Adipocyte (in vitro differentiated cells): ENCODE data around the gene ASIC5.
A peak's percentile ranks its signal among the peaks of the same experiment; 100 is the strongest.
"Not testable (repeated sequence)": the region's sequence is repeated elsewhere in the genome, so short reads cannot be mapped to it uniquely, and the experiment has no call there.

Experiments
- DNase-seq: peaks from one replicate; pipeline ENCODE4 v3.0.0-alpha.2; 2015; ENCODE audit warnings: low read depth
- H3K27me3 ChIP-seq: replicated peaks from 2 replicates; pipeline ENCODE4 v1.7.0; 2013; ENCODE audit warnings: mild to moderate bottlenecking, low read length, moderate library complexity; ENCODE audit not compliant: control insufficient read depth, insufficient read depth
- H3K36me3 ChIP-seq: 2 replicates; pipeline ENCODE4 v1.7.0; 2013; ENCODE audit warnings: low read length, mild to moderate bottlenecking, moderate library complexity; ENCODE audit not compliant: control insufficient read depth, insufficient read depth, severe bottlenecking
- H3K4me1 ChIP-seq: 2 replicates; pipeline ENCODE4 v1.7.0; 2013; ENCODE audit warnings: mild to moderate bottlenecking, low read length, moderate library complexity; ENCODE audit not compliant: control insufficient read depth, insufficient read depth
- H3K4me3 ChIP-seq: 2 replicates; pipeline ENCODE4 v1.7.0; 2013; ENCODE audit warnings: mild to moderate bottlenecking, low read length, moderate library complexity
- H3K9ac ChIP-seq: 2 replicates; pipeline ENCODE4 v1.7.0; 2013; ENCODE audit warnings: mild to moderate bottlenecking, low read length, moderate library complexity
- H3K9me3 ChIP-seq: 2 replicates; pipeline ENCODE4 v1.7.0; 2013; ENCODE audit warnings: mild to moderate bottlenecking, low read length, moderate library complexity; ENCODE audit not compliant: control insufficient read depth

Gene ASIC5

DNA sequence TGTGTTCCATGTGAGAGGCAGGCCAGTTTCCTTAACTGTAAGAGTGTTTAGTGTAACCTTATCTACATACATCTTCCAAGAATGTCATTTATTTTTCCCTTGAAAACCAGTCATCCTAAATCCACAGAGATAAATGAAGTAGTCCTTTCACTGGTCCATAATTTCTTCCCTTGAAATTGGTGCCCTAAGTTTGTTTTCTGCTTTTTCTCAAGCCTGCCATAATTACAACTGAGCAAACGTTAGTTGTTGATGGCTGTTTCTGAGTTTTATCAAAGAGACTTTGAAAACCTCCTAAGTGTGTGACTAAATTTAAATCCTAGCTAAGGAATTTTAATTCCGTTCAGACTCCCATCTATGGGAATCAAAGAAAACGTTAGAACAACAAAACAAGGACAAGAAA, 33.8 kb upstream of the ASIC5 start:
- Histone ChIP-seq H3K27me3 (no peaks in the 10 kb centered on the region), H3K36me3 (no peaks in the 10 kb centered on the region), H3K9ac (no peak overlapping the region), H3K9me3 (peaks cover 2% of the 10 kb centered on the region), H3K4me3 (no peak overlapping the region), H3K4me1 (peaks cover 20% of the 10 kb centered on the region)
- no peak for DNase-seq

DNA sequence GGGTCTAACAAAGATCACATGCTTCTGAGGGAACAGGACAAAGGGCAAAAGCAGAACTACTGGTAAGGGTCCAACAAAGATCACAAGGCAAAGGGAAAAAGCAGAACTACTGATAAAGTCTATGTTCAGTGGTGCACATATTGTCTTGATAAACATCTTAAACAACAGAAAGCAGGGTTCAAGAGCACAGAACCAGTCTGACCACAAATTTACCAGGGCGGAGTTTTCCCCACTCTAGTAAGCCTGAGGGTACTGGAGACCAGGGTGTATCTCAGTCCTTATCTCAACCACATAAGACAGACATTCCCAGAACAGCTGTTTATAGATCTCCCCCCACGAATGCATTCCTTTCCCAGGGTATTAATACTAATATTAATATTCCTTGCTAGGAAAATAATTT, 32.3 kb upstream of the ASIC5 start:
- not testable (repeated sequence) for DNase-seq, H3K36me3 ChIP-seq, H3K9me3 ChIP-seq, H3K4me3 ChIP-seq, H3K9ac ChIP-seq, H3K27me3 ChIP-seq
- peaks cover 20% of the 10 kb centered on the region for H3K4me1 ChIP-seq

DNA sequence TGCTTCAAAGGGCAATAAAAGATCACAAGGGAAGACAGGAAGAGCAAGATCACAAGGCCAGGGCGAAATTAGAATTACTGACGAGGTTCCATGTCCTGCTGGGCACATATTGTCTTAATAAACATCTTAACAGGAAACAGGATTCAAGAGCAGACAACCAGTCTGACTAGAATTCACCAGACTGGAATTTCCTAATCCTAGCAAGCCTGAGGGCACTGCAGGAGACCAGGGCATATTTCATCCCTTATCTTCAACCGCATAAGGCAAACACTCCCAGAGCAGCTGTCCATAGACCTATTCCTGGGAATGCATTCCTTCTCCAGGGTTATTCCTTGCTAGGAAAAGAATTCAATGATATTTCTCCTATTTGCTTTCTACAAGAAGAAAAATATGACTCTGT, 25.0 kb upstream of the ASIC5 start:
- Histone ChIP-seq H3K9me3 (peaks cover 7% of the 10 kb centered on the region), H3K36me3 (no peaks in the 10 kb centered on the region)

DNA sequence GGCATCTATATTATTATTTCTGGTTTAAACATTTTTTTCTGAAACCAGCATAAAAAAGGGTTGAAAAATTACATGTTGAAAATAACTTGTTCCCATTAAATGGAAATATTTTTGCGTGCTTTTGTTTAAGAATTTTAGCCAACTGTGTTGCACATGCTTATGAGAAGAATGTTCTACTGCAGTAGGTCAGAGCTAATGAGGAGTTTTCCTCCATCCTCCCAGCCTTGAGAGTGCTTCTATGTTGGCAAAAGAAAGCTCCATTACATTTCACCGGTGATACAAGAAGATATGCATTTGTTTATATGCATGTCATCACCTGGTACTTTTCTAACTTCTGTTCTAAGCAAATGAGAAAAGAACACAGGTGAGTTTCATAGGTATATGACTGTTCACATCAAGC, 23.9 kb upstream of the ASIC5 start:
- DNase-seq = no peak
- peaks cover 7% of the 10 kb centered on the region for H3K9me3 ChIP-seq

More for the DNA sequence above, 25.0 kb upstream of the ASIC5 start:
- no peak for DNase-seq
- no peaks in the 10 kb centered on the region for H3K27me3 ChIP-seq
- H3K9ac ChIP-seq = no peak overlapping the region
- H3K4me1 ChIP-seq = peaks cover 10% of the 10 kb centered on the region
- no peak overlapping the region for H3K4me3 ChIP-seq

DNA sequence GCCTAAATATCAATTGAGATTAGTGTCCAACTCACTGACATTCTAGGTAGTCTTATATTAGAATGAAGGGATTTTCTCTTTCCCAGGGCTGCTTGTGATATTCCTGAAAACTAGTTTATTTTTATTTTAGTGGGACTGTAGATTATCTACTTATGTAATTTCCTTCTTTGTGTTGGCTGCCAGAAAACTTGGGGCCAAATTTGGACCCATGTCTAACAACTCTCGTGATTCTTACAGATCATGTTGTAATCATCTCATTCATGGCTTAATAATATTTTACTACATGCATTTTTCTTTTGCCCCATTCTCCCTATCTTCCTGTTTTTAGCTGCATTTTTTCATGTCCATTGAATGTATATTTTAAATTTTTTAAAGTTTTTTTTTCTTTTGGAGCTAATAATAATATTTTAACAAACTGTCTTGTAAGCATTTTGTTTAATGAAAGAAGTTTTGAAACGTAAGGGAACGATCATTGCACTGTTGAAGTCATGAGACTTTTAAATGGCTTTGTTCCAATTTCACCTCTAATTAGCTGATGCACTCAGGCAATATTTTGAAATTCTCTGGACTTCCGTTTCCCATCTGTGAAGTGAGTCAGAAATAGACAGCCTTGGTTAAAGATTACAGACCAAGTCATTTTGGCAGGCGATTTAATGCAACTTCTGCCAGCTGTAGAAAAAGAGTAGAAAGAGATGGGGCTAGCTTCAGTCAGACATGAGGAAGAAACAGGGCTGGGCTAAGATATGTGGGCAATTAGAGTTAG, 23.1 kb upstream of the ASIC5 start:
- no peaks in the 10 kb centered on the region for H3K36me3 ChIP-seq

More for the DNA sequence above, 23.9 kb upstream of the ASIC5 start:
- Histone ChIP-seq H3K4me1 (peaks cover 10% of the 10 kb centered on the region), H3K4me3 (no peak overlapping the region), H3K27me3 (no peaks in the 10 kb centered on the region), H3K36me3 (no peaks in the 10 kb centered on the region), H3K9ac (no peak overlapping the region)

DNA sequence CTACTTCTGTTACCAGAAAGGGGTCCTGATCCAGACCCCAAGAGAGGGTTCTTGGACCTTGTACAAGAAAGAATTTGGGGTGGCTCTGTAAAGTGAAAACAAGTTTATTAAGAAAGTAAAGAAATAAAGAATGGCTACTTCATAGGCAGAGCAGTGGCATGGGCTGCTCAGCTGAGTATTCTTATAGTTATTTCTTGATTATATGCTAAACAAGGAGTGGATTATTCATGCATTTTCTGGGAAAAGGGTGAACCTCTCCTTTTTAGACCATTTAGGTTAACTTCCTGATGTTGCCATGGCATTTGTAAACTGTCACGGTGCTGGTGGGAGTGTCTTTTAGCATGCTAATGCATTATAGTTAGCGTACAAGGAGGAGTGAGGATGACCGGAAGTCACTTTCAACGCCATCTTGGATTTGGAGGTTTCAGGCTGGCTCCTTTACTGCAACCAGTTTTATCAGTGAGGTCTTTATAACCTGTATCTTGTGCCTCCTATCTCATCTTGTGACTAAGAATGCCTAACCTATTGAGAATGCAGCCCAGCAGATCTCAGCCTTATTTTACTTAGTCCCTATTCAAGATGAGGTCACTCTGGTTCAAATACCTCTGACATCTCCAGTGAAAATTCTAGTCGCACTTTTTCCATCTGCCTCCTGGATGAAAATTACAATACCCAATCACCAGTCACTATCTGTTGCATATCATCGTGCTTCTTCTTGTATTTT, 21.9 kb upstream of the ASIC5 start:
- Histone ChIP-seq H3K9me3 (peaks cover 7% of the 10 kb centered on the region), H3K36me3 (no peaks in the 10 kb centered on the region), H3K27me3 (no peaks in the 10 kb centered on the region), H3K4me1 (peaks cover 10% of the 10 kb centered on the region), H3K4me3 (no peak overlapping the region), H3K9ac (no peak overlapping the region)
- no peak for DNase-seq

More for the DNA sequence above, 23.1 kb upstream of the ASIC5 start:
- peak; percentile 93 for DNase-seq
- H3K9me3 ChIP-seq = peaks cover 7% of the 10 kb centered on the region
- no peak overlapping the region for H3K4me3 ChIP-seq
- H3K9ac ChIP-seq = no peak overlapping the region
- no peaks in the 10 kb centered on the region for H3K27me3 ChIP-seq
- H3K4me1 ChIP-seq = peaks cover 10% of the 10 kb centered on the region

DNA sequence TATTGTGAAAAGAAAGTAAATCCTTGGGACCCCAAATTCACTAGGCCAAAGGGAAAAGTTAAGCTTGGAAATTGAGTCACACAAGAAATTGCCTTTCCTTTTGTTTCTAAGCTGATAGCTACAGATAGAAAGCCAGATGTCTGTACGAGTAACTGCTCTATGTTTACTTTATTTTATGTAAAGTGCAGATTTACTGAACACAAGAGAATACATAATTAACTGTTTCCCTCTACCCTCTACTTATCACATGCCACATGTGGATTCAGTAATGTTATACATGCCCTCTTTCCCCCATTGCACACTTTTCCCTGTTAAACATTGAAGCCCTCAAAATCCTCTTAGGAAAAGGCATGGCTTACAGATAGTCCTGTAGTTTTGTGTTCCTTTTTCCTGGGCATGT, 21.0 kb upstream of the ASIC5 start:
- Histone ChIP-seq H3K4me3 (no peak overlapping the region), H3K9me3 (peaks cover 7% of the 10 kb centered on the region), H3K27me3 (no peaks in the 10 kb centered on the region), H3K9ac (no peak overlapping the region), H3K4me1 (peaks cover 10% of the 10 kb centered on the region), H3K36me3 (no peaks in the 10 kb centered on the region)
- DNase-seq = no peak

DNA sequence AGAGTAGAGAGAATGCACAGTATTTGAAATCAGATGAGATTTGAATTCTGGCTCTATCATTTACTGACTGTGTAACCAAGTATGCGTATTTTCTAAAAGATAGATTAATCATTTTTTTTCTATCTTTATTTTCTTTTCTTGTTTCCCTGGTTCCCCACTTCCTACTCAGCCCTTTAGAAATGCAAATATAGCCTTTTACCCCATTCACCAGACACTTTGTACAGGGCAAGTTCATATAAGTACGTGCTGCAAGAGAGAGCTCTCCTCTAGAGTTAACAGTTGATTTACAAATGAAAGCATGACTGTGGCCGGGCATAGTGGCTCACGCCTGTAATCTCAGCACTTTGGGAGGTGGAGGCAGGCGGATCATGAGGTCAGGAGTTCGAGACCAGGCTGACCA, 19.6 kb upstream of the ASIC5 start:
- Histone ChIP-seq H3K9ac (no peak overlapping the region), H3K4me3 (no peak overlapping the region), H3K4me1 (peaks cover 10% of the 10 kb centered on the region), H3K9me3 (no peaks in the 10 kb centered on the region), H3K27me3 (no peaks in the 10 kb centered on the region), H3K36me3 (no peaks in the 10 kb centered on the region)
- DNase-seq = no peak

DNA sequence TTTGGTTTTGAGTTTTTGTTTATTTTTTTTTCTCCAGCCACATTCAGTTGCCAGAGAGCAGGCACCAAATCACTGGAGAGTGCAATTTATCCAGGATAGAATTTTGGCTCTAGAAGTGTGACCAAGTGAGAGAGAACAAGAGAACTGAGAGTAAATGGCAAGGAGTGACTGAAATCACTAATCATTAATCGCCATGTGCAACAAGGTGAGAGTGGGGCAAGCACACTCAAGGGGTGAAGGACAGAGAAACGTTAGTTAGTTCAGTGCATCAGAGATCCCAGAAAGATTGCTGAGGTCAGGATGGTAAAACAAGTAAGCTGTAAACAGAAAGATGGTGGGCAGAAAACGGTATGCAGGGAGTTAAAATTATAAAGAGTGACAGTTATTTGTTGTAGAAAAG, 17.8 kb upstream of the ASIC5 start:
- no peaks in the 10 kb centered on the region for H3K9me3 ChIP-seq
- H3K4me1 ChIP-seq = peaks cover 2% of the 10 kb centered on the region
- H3K36me3 ChIP-seq = no peaks in the 10 kb centered on the region
- no peaks in the 10 kb centered on the region for H3K27me3 ChIP-seq
- no peak overlapping the region for H3K4me3 ChIP-seq
- no peak overlapping the region for H3K9ac ChIP-seq
- no peak for DNase-seq

DNA sequence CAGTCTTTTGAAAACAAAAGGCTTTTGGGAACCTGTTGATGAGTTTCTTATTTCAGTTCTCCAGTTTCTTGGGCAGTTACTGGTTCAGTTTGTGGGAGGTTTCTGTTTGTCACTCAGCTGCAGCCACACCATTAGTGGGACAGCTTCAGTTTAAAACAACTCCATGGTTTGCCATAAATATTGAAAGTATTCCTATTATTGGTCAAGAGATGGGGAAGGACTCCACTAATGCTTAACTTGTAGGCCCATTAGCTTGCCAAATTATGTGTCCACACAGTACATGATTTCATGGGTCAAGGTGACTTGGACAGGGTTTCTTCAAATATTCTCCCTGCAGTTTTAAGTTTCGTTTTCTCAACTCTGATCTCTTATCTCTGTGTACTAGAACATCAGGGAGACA, 15.5 kb upstream of the ASIC5 start:
- peaks cover 2% of the 10 kb centered on the region for H3K9me3 ChIP-seq
- no peaks in the 10 kb centered on the region for H3K36me3 ChIP-seq
- no peak for DNase-seq
- no peaks in the 10 kb centered on the region for H3K27me3 ChIP-seq
- no peak overlapping the region for H3K4me3 ChIP-seq
- no peak overlapping the region for H3K9ac ChIP-seq
- H3K4me1 ChIP-seq = no peaks in the 10 kb centered on the region

DNA sequence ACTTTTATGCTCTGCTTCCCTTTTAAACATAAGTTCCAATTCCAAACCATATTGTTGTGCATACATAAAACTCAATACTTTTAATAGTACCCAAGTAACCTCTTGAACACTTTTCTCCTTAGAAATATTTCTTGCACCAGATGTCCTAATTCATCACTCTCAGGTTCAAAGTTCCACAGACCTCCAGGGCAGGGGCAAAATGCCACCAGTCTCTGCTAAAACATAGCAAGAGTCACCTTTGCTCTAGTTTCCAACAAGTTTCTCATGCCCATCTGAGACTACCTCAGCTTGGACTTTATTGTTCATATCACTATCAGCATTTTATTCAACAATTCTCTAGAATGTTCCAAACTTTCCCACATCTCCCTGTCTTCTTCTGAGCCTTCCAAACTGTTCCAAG, 13.7 kb upstream of the ASIC5 start:
- Histone ChIP-seq H3K4me1 (no peaks in the 10 kb centered on the region), H3K9ac (no peak overlapping the region), H3K9me3 (peaks cover 18% of the 10 kb centered on the region), H3K4me3 (no peak overlapping the region), H3K36me3 (no peaks in the 10 kb centered on the region), H3K27me3 (no peaks in the 10 kb centered on the region)
- DNase-seq = no peak
